ENCODE data around the gene CTSG.

GRCh38 chr14:24576182-24576581 is at the start of gene CTSG:
- TF ChIP-seq EZH2 (optimal IDR thresholded peaks at IDR 0.05; ENCODE audit: low read depth, low read length) = no peak
- TF ChIP-seq, protein P1, sequence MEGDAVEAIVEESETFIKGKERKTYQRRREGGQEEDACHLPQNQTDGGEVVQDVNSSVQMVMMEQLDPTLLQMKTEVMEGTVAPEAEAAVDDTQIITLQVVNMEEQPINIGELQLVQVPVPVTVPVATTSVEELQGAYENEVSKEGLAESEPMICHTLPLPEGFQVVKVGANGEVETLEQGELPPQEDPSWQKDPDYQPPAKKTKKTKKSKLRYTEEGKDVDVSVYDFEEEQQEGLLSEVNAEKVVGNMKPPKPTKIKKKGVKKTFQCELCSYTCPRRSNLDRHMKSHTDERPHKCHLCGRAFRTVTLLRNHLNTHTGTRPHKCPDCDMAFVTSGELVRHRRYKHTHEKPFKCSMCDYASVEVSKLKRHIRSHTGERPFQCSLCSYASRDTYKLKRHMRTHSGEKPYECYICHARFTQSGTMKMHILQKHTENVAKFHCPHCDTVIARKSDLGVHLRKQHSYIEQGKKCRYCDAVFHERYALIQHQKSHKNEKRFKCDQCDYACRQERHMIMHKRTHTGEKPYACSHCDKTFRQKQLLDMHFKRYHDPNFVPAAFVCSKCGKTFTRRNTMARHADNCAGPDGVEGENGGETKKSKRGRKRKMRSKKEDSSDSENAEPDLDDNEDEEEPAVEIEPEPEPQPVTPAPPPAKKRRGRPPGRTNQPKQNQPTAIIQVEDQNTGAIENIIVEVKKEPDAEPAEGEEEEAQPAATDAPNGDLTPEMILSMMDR (IDR thresholded peaks at IDR 0.05; ENCODE audit: low read length) = no peak
- no peak for TF ChIP-seq EZH2phosphoT487 (IDR thresholded peaks at IDR 0.05; ENCODE audit: low read length)

Data from MM.1S (cell line).